GM10266 (cell line): ENCODE results near the gene HOXD13.

Experiments used
- DNase-seq: peaks from one replicate; pipeline ENCODE4 v3.0.0; 2012; ENCODE audit errors: extremely low spot score
- CTCF ChIP-seq: IDR thresholded peaks from 2 replicates; pipeline ENCODE4 v1.5.1; 2012; ENCODE audit warnings: mild to moderate bottlenecking, low read depth; ENCODE audit not compliant: control insufficient read depth, insufficient read depth; ENCODE audit errors: missing control alignments

HOXD13 gene

GRCh38 chr2:176093145-176093897 is 800 bp downstream of the HOXD13 start:
- TF ChIP-seq CTCF = no peak
- no peak for DNase-seq

GRCh38 chr2:176093898-176094249 is 1.4 kb downstream of the HOXD13 start:
- TF ChIP-seq CTCF = no peak
- no peak for DNase-seq

- DNase-seq = no peak
Observed at GRCh38 chr2:176094349-176094748, 1.8 kb downstream of the HOXD13 start.

GRCh38 chr2:176095421-176095820 is 2.9 kb downstream of the HOXD13 start:
- no peak for TF ChIP-seq CTCF
- DNase-seq = no peak

More at GRCh38 chr2:176094349-176094748, 1.8 kb downstream of the HOXD13 start:
- TF ChIP-seq CTCF = no peak

- no peak for DNase-seq
- no peak for TF ChIP-seq CTCF
Observed at GRCh38 chr2:176096243-176096985, 3.9 kb downstream of the HOXD13 start.

GRCh38 chr2:176096986-176097819 is 4.7 kb downstream of the HOXD13 start:
- TF ChIP-seq CTCF = peak; percentile 83
- peak; percentile 81 for DNase-seq

GRCh38 chr2:176097820-176098365 is 5.4 kb downstream of the HOXD13 start:
- no peak for DNase-seq
- no peak for TF ChIP-seq CTCF
